ELR (cell line): ENCODE data around the gene TJP1.
"Not testable (repeated sequence)": the region's sequence is repeated elsewhere in the genome, so short reads cannot be mapped to it uniquely, and the experiment has no call there.

Source experiments
- DNase-seq: peaks from one replicate; pipeline ENCODE4 v3.0.0-alpha.2; 2015; ENCODE audit warnings: low read depth

Gene TJP1

DNA sequence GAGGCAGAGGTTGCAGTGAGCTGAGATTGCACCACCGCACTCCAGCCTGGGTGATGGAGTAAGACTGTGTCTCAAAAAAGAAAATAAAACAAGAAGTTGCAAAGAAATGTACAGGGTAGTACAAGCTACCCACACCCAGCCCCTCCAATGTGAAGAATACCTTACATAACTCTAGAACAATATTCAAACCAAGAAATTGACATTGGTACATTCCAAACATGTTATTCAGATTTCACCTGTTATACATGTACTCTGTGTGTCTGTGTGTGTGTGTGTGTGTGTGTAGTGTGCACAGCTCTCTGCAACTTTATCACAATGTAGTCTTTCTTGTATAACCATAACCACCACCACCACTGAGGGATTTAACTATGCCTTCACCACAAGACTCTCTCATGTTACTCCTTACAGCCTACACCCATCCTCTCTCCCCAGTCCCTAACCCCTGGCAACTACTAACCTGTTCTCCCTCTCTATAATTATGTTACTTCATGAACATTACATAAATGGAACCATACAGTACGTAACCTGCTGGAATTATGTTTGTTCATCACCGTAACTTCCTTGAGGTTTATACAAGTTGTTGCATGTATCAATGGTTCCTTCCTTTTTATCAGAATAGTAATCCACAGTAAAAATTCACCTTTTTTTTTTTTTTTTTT lies 16.2 kb upstream of the TJP1 start:
- no peak for DNase-seq

DNA sequence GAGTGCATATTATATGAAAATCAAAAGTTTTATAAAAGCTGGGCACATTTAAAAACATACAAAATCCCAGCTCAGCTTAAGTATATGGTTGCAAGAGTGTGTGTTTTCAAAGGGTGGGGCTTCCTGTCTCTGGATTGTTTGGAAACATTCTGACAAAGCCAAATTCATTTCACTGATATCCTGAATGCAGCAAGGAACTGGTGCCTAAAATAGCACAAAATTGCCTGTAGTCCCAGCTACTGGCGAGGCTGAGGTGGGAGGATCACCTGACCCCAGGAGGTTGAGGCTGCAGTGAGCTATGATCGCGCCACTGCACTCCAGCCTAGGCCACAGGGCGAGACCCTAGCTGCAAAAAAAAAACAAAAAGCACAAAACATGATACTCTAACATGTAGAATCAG lies 13.0 kb upstream of the TJP1 start:
- DNase-seq, result no peak

DNA sequence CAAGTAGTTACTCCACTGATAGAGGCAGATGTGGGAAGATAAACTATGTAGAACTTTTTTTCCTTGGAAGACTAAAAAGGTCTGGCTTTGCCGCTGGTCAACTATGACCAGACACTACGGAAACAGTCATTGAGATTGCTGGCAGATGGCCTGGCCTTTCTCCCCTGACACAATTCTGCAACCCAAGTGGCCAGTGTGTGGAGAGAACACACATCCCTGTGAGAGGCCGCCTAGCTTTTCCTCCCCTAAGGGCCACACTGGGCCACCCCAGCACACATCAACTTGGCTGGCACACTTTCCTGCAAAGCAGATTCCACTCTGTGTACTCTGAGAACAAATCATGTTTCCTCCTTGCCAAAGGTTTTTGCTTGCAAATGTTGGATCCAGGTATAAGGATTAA lies 10.4 kb upstream of the TJP1 start:
- no peak for DNase-seq

DNA sequence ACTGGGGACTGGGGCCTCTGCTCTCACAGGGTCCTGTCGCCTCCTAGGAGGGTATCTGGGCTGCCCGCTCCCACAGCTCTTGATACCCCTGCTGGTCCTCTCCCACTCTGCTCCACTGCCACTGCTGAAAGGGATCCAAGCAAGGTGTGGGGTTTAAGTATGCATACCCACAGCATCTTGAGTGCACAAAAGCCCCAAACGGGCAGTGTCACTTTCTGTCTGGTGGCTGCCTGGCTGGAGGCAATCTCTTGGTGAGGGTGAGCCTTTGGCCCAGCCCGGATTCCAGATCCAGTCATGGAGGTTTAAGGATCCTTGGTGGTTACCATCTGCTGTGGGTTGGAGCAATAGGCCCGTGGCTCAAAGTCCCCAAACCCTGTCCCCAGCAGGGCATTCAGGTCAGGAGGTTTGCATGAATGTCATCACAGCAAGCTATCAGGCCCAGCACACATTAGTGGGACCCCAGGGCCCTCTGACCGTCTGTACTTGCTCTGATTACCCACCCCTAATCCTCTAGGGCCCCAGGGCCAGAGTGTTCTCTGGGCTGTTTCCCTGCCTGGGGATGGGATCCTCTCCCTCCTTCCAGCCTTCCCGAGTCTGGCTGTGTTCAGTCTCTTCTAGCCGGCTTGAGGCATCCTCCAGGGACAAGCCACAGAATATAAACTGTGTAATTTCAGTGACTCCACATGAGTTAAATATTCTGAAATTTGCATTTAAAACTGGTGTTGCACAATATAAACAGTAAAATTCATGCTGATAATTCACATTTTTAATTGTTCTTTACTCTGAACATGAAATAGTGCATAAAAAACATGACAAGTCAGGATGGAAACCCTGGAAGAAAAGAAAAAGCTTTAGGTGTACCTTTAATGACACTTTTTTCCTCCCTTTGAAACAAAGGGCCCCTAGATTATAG lies 4.9 kb upstream of the TJP1 start:
- DNase-seq, result no peak

DNA sequence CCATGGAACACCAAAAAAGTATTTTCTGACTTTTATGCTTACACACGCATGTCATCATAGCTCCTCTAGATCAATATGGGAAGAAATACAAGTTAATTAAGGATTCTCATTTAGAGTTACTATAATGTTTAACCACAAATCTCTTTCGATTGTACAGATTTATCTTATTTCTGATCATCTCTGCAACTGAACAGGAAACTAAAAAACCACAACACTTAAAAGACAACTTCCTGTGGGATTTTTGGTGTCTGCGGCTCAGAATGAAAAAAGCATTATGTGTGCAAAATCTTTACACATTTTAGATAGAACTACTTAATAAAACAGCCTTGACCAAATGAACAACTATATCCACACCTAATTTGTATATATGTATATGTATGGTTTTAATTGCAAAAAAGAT lies 3.0 kb upstream of the TJP1 start:
- DNase-seq, result peak; percentile 65

DNA sequence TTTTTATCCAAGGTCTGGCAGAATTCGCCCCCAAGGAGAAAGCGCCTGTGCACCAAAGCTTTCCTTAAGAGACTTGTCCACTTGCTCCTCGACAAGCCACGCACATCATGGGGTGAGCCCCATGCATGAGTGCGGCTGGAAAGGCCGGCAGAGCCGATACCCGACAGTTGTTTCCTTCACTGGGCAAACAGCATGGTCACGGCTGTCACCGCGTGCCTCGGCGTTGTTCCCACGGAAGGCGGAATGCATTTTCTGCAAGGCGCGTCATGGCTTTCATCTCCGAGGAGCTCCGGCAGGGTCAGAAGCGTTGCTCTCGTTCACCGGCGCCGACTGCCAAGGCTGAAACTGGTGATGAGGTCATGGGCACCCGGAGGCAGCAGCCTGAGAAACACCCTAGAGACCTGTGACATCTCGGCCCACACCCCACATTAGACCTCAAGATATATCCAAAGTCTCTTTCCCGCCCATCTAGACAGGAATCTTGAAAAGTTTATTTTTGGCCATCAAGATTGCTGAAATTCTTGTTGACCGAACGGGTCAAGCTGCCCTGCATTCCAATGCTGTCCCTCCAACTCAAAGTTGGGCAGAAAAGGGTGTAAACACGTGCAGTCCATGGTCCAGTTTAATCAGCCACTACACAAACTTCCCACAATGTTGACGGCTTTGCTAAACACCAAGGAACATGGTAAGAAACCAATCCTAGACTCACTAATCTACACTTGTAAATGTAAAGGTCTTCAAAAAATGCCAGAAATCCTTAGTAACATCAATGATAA lies 604 bp upstream of the TJP1 start:
- DNase-seq, result peak; percentile 91

DNA sequence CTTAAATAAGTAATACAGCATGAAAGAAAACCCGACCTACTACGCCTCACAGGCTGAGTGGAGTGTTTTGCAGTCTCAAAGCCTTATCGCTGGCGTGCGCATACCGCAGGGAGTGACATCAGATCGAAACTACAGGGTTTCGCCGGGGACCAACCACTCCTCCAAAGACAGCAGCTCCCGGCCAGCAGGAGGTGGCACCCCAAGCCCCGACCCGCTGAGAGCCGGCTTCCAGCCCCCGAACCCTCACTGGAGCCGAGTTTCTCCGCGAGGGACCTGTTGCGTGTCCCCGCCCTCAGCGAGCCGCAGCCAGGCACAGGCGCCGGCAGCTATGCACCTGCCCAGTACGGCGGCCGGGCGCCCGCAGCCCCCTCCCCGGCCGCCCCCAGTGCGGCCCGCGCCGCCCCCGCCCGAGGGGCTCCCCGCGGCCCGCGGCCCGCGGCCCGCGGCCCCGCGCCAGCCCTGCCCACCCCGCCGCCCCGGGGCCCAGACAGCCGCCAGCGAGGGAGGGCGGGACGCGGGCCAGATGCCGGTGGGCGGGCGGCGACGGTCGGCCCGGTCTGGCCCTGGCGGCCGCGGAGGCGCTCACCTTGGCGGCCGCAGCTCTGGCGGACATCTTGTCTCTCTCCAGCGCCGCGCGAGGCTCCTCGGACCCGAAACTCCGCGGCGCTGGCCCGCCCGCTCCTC lies 710 bp downstream of the TJP1 start:
- peak; percentile 90 for DNase-seq

DNA sequence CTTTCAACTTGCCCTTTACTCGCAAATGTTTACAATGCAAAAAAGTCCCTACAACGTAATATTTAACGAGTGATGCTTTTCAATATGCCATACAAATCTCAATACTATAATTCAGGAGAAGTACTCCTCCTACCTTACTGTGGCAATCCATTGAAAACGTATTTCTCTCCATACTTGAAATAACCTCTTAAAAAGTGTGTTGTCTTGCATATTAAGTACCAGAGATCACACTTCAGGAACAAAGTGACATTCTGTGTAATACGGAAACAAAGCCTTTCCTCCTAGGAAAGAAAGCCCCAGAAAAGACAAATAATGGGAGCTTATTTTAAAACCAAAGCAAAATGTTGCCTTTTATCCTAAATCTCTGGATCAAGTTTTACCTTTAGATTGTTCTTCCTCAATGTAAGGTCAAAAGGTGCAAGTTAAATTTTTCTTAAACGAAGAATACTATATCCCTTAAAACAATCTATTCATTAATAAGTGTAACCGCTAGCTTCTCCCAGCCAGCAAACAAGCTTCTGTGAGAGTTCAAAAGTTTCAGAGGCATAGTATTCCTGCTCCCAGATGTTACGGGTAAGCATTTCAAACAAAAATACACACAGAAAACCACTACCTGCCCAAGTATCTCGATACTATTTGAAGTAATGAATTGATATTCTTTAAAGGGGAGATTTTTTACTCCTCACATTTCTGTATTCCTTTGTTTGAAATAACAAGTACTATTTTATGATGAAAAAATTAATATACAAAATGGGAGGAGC lies 1.7 kb downstream of the TJP1 start:
- peak; percentile 19 for DNase-seq

DNA sequence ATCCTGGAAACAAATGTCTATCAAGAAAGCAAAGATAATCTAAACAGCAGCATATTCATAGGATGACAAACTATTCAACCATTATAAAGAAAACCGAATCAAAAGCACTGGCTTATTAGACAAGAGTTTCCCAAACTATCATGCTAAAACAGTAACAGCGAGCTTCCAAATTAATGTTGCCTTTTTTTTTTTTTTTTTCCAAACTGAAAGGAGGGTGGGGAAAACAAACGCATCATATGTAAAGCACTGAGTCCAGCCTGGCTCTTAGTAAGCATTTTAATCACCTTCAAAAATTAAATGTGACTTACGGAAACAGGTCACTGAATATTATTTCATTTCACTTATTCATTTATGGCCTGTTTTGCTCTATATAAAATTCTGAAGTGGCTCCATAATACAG lies 2.3 kb downstream of the TJP1 start:
- DNase-seq, result peak; percentile 11

DNA sequence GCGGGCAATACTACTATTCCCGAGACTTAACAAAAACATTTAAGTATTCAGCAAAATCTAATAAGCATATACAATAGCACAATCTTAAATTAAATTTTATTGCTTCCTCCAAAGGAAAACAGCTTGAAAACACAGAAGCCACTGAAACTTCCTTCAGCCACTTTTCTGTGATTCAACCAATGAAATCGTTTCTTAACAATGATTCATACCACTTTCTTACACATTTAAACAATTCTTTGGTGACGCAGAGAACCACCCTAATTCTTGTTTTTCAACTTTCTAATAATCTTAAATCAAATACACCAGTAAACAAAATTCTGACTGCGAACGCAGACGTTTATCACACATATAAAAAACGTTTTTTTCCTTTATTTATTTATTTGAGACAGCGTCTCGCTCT lies 4.1 kb downstream of the TJP1 start:
- DNase-seq, result peak; percentile 32

DNA sequence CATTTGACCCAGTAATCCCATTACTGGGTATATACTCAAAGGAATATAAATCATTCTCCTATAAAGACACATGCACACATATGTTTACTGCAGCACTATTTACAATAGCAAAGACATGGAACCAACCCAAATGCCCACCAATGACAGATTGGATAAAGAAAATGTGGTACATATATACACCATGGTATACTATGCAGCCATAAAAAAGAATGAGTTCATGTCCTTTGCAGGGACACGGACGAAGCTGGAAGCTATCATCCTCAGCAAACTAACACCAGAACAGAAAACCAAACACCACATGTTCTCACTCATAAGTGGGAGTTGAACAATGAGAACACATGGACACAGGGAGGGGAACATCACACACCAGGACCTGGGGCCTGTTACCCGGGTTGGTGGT lies 4.8 kb downstream of the TJP1 start:
- DNase-seq, result not testable (repeated sequence)

DNA sequence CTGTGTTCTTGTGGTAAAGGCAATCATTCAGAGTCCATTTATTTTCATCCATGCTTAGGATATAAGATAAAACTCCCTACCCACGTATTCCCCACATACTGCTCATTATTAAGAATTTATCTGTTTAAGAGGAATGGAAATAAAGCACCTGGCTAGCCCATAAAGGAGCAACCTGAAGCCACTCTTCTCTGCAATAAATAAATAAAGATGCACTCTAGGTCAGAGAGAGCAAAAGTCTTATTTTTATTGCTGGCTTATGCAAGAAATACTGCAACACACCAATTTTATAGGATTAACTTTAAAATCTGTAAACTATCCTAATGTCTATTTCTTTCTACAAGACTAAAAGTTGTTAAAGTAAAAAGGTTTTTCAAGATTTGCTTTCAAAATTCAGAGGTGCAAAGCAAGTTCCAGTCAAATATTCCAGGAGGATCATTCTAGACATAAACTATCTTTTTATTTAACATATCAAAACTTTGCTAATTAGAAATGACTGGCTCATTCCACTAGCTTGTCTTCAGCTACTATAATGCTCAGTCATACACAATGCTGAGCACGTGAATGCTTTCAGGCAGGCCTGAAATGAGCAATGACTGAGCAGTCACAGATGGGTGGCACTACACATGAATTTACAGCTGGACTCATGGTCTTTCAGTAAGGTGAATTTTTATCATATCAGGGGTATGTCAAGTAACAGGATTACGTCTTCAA lies 7.1 kb downstream of the TJP1 start:
- peak; percentile 79 for DNase-seq

DNA sequence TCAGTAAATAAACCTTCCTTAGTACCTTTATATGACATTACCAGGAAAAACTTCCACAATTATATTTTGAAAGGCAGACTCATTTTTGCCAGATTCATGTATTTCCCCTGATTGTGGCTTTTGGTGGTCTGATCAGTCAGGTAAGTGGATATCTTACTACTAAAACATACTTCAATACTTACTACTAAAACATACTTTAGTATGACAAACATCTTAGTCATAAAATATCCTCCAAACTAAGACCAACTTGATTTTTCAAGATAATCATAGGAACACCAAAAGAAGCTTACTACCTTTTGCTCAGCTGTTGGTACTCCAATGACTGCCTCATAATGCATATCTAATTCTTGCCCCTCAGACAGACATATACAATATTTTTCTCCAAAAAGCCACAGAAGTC lies 9.3 kb downstream of the TJP1 start:
- DNase-seq, result peak; percentile 62

DNA sequence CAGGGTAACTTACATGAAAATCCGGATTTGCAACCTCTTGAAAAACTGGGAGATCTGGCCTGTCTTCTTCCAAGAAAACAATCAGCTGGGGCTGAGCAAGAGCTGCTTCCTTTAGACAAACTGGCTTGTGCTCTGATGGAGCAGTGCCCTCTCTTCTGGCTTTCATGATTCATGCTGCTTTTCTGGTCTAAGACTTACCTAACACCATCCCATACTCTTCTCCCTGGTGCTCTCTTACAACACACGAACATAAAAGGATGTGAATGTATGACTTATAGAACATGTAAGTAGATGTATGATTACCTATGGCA lies 9.9 kb downstream of the TJP1 start:
- DNase-seq, result peak; percentile 66

DNA sequence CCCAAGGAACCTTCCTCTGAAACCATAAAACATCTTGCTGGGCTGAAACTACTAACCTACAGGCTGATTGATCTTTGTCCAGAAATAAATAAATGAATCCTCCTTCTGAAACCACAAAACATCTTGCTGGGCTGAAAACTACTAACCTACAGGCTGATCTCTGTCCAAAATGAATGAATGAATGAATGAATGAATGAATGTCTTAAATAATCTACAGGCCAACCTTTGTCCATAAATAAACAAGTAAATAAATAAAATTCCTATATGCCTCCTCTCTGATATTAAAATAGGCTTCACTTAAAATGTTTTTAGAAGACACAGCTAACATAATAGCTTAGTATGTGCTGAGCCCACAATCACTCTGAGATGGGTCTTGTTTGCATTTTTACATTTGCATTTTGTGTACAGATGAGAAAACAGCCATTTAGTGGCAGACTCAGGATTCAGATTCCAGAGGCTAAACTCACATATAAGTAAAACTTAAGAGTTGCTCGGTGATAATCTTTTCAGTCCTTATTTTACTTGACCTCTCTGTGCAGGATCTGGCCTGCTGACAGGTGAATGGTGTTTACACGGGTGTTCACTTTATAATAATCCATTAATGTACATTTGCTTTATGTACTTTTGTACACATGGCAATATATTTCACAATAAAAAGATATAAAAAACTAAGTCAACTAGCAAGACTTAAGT lies 10.4 kb downstream of the TJP1 start:
- DNase-seq, result no peak

DNA sequence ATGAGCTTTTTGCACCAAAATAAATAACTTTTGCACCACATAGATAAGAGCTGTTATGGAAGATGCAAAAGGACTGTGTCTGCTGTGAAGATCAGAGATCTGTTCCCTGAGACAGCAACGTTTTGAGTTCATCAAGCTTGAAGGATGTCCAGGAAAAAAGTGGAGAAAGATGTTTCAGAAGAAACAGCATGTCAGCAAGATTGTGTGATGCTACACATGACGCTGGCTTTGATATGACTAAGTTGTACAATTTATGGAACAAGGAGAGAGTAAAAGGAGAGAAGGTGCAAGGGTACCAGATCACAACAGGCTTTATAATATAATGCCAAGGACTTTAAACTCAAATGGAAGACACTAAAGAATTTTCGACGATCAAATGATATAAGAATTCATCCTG lies 16.6 kb downstream of the TJP1 start:
- no peak for DNase-seq

DNA sequence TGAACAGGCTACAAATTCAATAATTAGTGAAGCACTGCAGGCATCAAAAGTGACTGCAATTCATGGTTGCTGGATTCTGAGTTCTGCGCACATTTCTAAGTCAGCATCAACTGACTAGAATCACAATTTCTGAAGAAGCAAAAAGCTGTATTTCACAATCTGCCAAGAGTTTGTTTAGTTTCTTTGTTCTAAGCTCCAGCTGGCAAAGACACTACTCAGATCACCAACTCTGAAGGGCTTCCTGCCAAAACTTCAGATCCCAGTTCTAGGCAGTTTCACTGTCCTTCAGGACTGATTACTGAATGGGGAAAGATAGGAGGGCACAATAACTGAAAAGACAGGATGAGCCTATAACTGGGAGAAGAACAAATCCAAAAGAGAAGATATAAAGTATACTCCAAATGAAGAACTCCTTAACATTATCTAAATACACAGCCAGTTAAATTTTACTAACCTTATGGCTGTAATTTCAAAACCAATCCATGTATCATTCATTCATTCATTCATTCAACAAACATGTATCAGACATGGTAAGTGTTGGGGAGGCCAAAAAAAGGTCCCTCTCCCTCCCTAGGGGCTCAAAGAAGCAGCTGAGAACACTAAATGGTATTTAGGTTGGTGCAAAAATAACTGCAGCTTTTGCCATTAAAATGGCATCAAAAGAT lies 17.1 kb downstream of the TJP1 start:
- DNase-seq, result peak; percentile 33

DNA sequence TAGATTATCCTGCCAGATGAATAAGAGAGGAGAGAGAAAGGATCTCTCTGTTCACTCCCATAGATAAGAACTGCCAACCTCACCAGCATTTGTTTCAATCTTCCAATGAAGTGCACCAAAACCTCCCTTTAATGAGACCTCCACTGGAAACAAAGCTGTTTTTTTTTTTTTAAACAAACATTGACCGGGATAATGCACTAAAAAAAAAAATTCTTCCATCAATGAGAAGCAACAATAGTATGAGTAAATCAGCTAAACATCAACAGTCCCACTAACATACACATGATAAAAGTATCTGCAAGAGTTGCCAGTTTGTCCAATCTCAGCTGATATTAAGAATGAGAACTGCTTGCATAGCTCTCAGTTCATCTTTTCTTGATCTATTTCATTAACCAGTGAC lies 19.9 kb downstream of the TJP1 start:
- no peak for DNase-seq

DNA sequence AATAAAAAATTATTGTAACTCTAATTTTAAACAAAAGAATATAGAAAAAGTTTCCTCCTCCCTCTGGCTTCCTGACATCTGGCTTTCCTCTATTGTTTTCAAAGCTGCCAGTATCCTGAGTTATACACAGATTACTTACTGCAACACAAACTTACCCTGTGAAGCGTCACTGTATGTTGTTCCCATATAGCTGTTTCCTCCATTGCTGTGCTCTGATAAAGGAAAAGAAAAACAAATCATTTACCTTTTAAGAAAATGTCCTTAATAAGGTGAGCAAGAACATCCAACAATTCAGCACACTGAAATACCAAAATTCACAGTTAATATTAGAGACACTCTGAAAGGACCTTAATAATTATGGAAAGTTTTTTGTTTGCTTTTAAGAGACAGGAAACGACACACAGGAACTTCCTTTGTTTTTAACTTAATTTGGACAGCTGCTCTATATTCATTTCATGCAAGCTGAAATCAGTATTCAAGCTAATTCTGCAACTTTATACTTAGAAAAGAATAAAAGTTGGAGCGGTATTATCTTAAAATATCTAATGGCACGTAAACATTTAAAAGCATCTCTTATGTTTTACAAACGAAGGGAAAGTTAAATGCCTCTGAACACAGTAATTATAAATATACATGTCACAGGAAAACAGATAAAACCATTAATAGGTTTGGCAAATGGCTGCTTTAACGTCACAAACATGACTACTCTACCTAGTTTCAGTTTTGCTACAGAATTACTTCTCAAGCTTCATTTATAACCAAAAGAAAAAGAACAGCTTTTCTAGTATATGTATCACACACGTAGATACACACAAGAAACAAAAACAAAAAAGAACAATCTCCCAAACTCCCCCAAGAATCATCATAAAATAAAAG lies 21.5 kb downstream of the TJP1 start:
- no peak for DNase-seq
